ENCODE data around the gene CLEC4M. TPM values are rescaled to one million over a fixed set of nuclear protein-coding genes. Genes with fewer than 3 reads are reported as not detected.

CLEC4M gene
- total RNA-seq, 1 experiment from 2014 or later = not detected

- Histone ChIP-seq H3K9ac (ENCODE audit: extremely low read depth, insufficient read length, low read length) (no peak overlapping the region), H3K27ac (ENCODE audit: insufficient read length, low read depth, low read length) (no peak overlapping the region), H3K56ac (ENCODE audit: insufficient read length, low read depth, low read length) (no peak overlapping the region), H3K23me2 (ENCODE audit: insufficient read length, low read depth, low read length, poor library complexity, severe bottlenecking) (no peaks in the 10 kb centered on the region), H2BK12ac (ENCODE audit: insufficient read length, low read depth, low read length) (no peak overlapping the region), H4K5ac (ENCODE audit: insufficient read length, low read depth, low read length) (no peak overlapping the region), H2BK5ac (ENCODE audit: insufficient read length, low read length) (no peak overlapping the region), H2BK15ac (ENCODE audit: low read depth, low read length) (no peak overlapping the region), H2AFZ (ENCODE audit: low read length) (no peak overlapping the region), H3K4me2 (ENCODE audit: insufficient read depth, insufficient read length, low read length) (no peak overlapping the region), H3K79me1 (ENCODE audit: insufficient read depth, low read depth, low read length, poor library complexity, severe bottlenecking) (no peaks in the 10 kb centered on the region), H4K20me1 (ENCODE audit: control insufficient read depth, insufficient read depth, insufficient read length) (no peaks in the 10 kb centered on the region), H3K27me3 (ENCODE audit: insufficient read depth, low read length) (no peaks in the 10 kb centered on the region), H3K79me2 (ENCODE audit: insufficient read depth, low read length) (no peaks in the 10 kb centered on the region), H4K8ac (replicated peaks; ENCODE audit: insufficient read length, low read depth, low read length) (no peak overlapping the region), H3K23ac (ENCODE audit: insufficient read length, low read depth, low read length) (no peak overlapping the region), H3K4ac (ENCODE audit: low read depth, low read length) (no peak overlapping the region), H3T11ph (ENCODE audit: low read length) (no peak overlapping the region), H4K91ac (ENCODE audit: insufficient read length, low read depth, low read length) (no peak overlapping the region), H3K9me3 (ENCODE audit: control insufficient read depth, low read depth, low read length) (no peaks in the 10 kb centered on the region), H3K14ac (ENCODE audit: insufficient read depth, low read length) (no peak overlapping the region), H3K18ac (ENCODE audit: insufficient read length, low read depth, low read length) (no peak overlapping the region), H3K4me1 (ENCODE audit: insufficient read depth, low read length) (peaks cover 9% of the 10 kb centered on the region; the same call in 1 of the 2 replicates), H2AK5ac (ENCODE audit: insufficient read length, low read length) (no peak overlapping the region), H2BK20ac (ENCODE audit: low read depth, low read length, poor library complexity, severe bottlenecking) (no peak overlapping the region), H2BK120ac (ENCODE audit: low read depth, low read length, poor library complexity, severe bottlenecking) (no peak overlapping the region)
- no peak overlapping the region for H3K27ac Mint-ChIP-seq
- peaks cover 1 to 2% of the 10 kb centered on the region in 2 experiments; a peak in 3 of 5 replicates for H3K9me3 Mint-ChIP-seq
- no peak for TF ChIP-seq CTCF (conservative IDR thresholded peaks at IDR 0.05)
- peaks cover 0 to 2% (median 0%) of the 10 kb centered on the region in 3 experiments; a peak in 3 of 7 replicates for H3K36me3 Mint-ChIP-seq (ENCODE audit: insufficient read depth in 1 of 3, low read depth in 3 of 3)
- H3K27me3 Mint-ChIP-seq (ENCODE audit: low read depth) = peaks cover 43% of the 10 kb centered on the region
- no CpG with 5 or more reads among the region's 11 CpGs for WGBS (ENCODE audit: extremely low coverage, insufficient read length, low lambda C conversion rate)
- peaks cover 15 to 20% of the 10 kb centered on the region in 2 experiments for H3K4me1 Mint-ChIP-seq
- H3K4me3 Mint-ChIP-seq = no peak overlapping the region
- DNase-seq = no peak
Observed at GRCh38 chr19:7742991-7743390, 20.1 kb upstream of the CLEC4M start.

Data from H9 (cell line).